Measurements from ENCODE around the gene COQ4.

Gene COQ4

DNA sequence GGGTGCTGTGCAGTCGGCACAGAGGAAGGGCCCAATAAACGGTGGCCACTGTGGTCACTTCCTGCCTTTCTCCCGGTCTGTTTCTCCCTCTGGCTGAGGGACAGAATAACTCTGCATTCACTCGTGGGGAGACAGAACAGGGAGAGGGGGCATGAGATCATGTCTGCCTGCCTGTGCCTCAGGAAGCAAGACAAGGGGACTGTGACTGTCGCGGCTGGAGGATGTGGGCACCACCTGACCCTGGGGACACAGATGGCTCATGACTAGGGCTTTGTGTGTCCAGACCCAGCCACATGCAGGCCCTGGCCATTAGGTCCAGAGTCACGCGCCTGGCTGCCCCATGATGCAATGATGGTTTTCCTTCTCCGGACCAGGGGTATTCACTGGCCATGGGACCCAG lies 6.2 kb upstream of the COQ4 start:
- TF ChIP-seq, protein P1, sequence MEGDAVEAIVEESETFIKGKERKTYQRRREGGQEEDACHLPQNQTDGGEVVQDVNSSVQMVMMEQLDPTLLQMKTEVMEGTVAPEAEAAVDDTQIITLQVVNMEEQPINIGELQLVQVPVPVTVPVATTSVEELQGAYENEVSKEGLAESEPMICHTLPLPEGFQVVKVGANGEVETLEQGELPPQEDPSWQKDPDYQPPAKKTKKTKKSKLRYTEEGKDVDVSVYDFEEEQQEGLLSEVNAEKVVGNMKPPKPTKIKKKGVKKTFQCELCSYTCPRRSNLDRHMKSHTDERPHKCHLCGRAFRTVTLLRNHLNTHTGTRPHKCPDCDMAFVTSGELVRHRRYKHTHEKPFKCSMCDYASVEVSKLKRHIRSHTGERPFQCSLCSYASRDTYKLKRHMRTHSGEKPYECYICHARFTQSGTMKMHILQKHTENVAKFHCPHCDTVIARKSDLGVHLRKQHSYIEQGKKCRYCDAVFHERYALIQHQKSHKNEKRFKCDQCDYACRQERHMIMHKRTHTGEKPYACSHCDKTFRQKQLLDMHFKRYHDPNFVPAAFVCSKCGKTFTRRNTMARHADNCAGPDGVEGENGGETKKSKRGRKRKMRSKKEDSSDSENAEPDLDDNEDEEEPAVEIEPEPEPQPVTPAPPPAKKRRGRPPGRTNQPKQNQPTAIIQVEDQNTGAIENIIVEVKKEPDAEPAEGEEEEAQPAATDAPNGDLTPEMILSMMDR (IDR thresholded peaks at IDR 0.05; ENCODE audit: insufficient read depth, low read length): no peak
- TF ChIP-seq POLR2AphosphoS5 (IDR thresholded peaks at IDR 0.05; ENCODE audit: low read depth) (no peak), SPI1 (IDR thresholded peaks at IDR 0.05; ENCODE audit: borderline replicate concordance, low read depth) (no peak), GABPA (IDR thresholded peaks at IDR 0.05; ENCODE audit: low read depth) (no peak)
- TF ChIP-seq, protein P2, sequence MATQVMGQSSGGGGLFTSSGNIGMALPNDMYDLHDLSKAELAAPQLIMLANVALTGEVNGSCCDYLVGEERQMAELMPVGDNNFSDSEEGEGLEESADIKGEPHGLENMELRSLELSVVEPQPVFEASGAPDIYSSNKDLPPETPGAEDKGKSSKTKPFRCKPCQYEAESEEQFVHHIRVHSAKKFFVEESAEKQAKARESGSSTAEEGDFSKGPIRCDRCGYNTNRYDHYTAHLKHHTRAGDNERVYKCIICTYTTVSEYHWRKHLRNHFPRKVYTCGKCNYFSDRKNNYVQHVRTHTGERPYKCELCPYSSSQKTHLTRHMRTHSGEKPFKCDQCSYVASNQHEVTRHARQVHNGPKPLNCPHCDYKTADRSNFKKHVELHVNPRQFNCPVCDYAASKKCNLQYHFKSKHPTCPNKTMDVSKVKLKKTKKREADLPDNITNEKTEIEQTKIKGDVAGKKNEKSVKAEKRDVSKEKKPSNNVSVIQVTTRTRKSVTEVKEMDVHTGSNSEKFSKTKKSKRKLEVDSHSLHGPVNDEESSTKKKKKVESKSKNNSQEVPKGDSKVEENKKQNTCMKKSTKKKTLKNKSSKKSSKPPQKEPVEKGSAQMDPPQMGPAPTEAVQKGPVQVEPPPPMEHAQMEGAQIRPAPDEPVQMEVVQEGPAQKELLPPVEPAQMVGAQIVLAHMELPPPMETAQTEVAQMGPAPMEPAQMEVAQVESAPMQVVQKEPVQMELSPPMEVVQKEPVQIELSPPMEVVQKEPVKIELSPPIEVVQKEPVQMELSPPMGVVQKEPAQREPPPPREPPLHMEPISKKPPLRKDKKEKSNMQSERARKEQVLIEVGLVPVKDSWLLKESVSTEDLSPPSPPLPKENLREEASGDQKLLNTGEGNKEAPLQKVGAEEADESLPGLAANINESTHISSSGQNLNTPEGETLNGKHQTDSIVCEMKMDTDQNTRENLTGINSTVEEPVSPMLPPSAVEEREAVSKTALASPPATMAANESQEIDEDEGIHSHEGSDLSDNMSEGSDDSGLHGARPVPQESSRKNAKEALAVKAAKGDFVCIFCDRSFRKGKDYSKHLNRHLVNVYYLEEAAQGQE (IDR thresholded peaks at IDR 0.05; ENCODE audit: insufficient replicate concordance, low read depth): no peak
- Histone ChIP-seq H3K27ac (replicated peaks) (no peak overlapping the region), H3K4me3 (replicated peaks; ENCODE audit: insufficient read depth, low read length) (no peak overlapping the region), H3K27me3 (ENCODE audit: insufficient read depth, poor library complexity, severe bottlenecking) (no peaks in the 10 kb centered on the region)
- no peak for DNase-seq (ENCODE audit: low read depth in 1 of 2, low spot score in 1 of 2)

DNA sequence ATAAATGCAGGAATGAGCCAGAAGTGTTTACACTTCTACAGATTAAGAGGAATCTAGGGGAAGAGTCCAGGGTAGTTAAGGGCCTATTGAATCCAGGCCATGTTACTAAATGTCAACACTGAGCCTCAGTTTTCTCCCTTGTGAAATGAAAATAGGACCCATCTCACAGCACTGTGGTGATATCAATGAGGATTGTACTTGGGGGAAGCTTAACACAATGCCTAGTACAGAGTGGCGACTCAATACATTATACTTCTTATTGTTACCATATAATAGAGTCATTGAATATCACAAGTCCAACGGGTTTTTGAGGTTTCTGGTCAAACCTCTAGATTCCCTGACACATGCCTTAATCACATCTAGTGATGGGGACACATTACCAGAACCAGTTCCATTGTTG lies 5.0 kb upstream of the COQ4 start:
- no peak overlapping the region for H3K4me3 ChIP-seq (replicated peaks; ENCODE audit: insufficient read depth, low read length)
- no peak overlapping the region for H3K27ac ChIP-seq (replicated peaks)
- TF ChIP-seq POLR2AphosphoS5 (IDR thresholded peaks at IDR 0.05; ENCODE audit: low read depth): no peak
- TF ChIP-seq, protein P2 (IDR thresholded peaks at IDR 0.05; ENCODE audit: insufficient replicate concordance, low read depth): no peak
- TF ChIP-seq SPI1 (IDR thresholded peaks at IDR 0.05; ENCODE audit: borderline replicate concordance, low read depth): no peak
- TF ChIP-seq, protein P1 (IDR thresholded peaks at IDR 0.05; ENCODE audit: insufficient read depth, low read length): no peak
- TF ChIP-seq GABPA (IDR thresholded peaks at IDR 0.05; ENCODE audit: low read depth): no peak
- no peak for DNase-seq (ENCODE audit: low read depth in 1 of 2, low spot score in 1 of 2)
- H3K27me3 ChIP-seq (ENCODE audit: insufficient read depth, poor library complexity, severe bottlenecking): no peaks in the 10 kb centered on the region

DNA sequence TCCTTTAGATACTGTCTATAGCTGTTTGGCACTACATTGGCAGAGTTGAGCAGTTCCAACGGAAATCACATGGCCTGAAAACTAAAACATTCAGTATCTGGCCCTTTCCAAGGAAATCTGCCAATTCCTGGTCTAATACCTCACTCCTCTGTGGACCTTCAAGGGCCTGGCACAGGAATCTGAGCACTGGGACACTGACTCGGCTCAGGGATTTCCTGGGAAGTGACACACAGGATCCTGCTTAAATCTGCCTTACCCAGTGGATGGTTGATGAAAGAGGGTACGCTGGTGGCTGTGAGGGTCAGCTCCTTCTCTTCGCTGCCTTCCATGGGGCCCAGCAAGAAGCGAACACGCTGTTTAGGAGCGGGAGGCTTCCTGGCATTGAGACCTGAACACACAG lies 1.3 kb upstream of the COQ4 start:
- Histone ChIP-seq H3K4me3 (replicated peaks; ENCODE audit: insufficient read depth, low read length) (peak overlapping the region; percentile 69), H3K27me3 (ENCODE audit: insufficient read depth, poor library complexity, severe bottlenecking) (no peaks in the 10 kb centered on the region), H3K27ac (replicated peaks) (peak overlapping the region; percentile 97)
- TF ChIP-seq, protein P1 (IDR thresholded peaks at IDR 0.05; ENCODE audit: insufficient read depth, low read length): no peak
- no peak for TF ChIP-seq GABPA (IDR thresholded peaks at IDR 0.05; ENCODE audit: low read depth)
- DNase-seq (ENCODE audit: low read depth in 1 of 2, low spot score in 1 of 2): no peak

DNA sequence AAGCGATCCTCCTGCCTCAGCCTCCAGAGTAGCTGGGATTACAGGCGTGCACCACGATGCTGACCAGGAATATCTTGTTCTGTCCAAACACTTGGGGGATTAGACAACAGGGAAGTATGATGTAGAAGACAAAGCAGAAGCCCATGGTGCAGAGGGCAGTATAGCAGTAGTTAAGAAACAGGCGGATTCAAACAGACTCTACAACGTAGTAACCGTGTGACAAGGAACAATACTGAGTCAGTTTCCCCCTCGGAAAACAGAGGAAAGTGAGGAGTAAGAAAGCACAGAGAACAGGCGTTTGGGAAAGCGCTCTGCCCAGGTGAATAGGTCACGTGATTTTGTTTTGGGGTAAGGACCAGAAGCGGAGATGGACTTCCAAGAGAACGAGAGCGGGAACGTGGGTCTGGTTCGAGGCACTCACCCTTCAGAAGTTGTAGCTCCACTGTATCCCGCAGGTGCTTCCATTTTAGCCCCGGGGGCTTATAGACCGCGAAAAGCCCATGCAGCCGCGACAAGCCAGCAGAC lies 698 bp upstream of the COQ4 start:
- H3K27ac ChIP-seq (replicated peaks): peak overlapping the region; percentile 97
- DNase-seq (ENCODE audit: low read depth in 1 of 2, low spot score in 1 of 2): no peak

More for the DNA sequence above, 698 bp upstream of the COQ4 start:
- TF ChIP-seq, protein P1 (IDR thresholded peaks at IDR 0.05; ENCODE audit: insufficient read depth, low read length): no peak
- TF ChIP-seq SPI1 (IDR thresholded peaks at IDR 0.05; ENCODE audit: borderline replicate concordance, low read depth) (no peak), GABPA (IDR thresholded peaks at IDR 0.05; ENCODE audit: low read depth) (no peak), POLR2AphosphoS5 (IDR thresholded peaks at IDR 0.05; ENCODE audit: low read depth) (no peak)
- TF ChIP-seq, protein P2 (IDR thresholded peaks at IDR 0.05; ENCODE audit: insufficient replicate concordance, low read depth): no peak
- peak overlapping the region; percentile 69 for H3K4me3 ChIP-seq (replicated peaks; ENCODE audit: insufficient read depth, low read length)
- no peaks in the 10 kb centered on the region for H3K27me3 ChIP-seq (ENCODE audit: insufficient read depth, poor library complexity, severe bottlenecking)
